Right cardiac atrium (tissue), 5 donors: ENCODE measurements around the gene MCC. TPM values are rescaled to one million over a fixed set of nuclear protein-coding genes. Genes with fewer than 3 reads are reported as not detected.
A peak's percentile ranks its signal among the peaks of the same experiment; 100 is the strongest.

Experiments
- ATAC-seq, 2 donors: fragments of 200-7000 bp; cut with Tn5 transposase; one replicate each; pipeline versions ENCODE4 v1.8.0 to v1.9.1; 2020; ENCODE audit warnings: moderate library complexity in 2 of 2, mild to moderate bottlenecking in 1 of 2
- DNase-seq, 3 donors: peaks; one replicate each; pipeline ENCODE4 v3.0.0-alpha.2; 2020
- H3K27ac ChIP-seq: one replicate; pipeline ENCODE4 v1.5.1; 2013; ENCODE audit warnings: mild to moderate bottlenecking, low read length, control low read depth, moderate library complexity
- H3K27me3 ChIP-seq: one replicate; pipeline ENCODE4 v1.6.1; 2013; ENCODE audit not compliant: control insufficient read depth, insufficient read depth
- H3K4me1 ChIP-seq: one replicate; pipeline ENCODE4 v1.6.1; 2013; ENCODE audit warnings: low read length; ENCODE audit not compliant: control insufficient read depth, insufficient read depth
- H3K4me3 ChIP-seq: one replicate; pipeline ENCODE4 v1.5.1; 2013; ENCODE audit warnings: low read length, control low read depth
- H3K9me3 ChIP-seq: one replicate; pipeline ENCODE4 v1.6.1; 2013; ENCODE audit warnings: low read length; ENCODE audit not compliant: control insufficient read depth
- WGBS: extraction: QIAGEN DNeasy Blood & Tissue Kit; methylation state at CpG from one replicate; pipeline ENCODE4 v1.1.7; 2013; 5-methylcytosine and 5-hydroxymethylcytosine counted together
- intact Hi-C, 4 donors: fragments of 100-400 bp; cut with DNase I; formaldehyde crosslinking; loops; one replicate each; pipeline versions ENCODE4 v1.11.0 to v1.14.0; 2022 to 2023
- polyA plus RNA-seq: library from polyadenylated mRNA; stranded (reverse); fragments of 200-250 nt; gene quantifications from one replicate; pipeline ENCODE4 v1.2.3, GENCODE V29; 2013
- total RNA-seq, 4 donors: library from RNA; stranded (reverse); fragmentation: NEBNext Ultra II Directional; extraction: Animal tissue kit (Norgen Biotek cat#: 25700); gene quantifications; one replicate each; pipeline ENCODE4 v1.2.1, GENCODE V29; 2021
- donor health status: healthy with polysubstance abuse.
- donor health status: DM: no; HTN: yes; CAD: no.
- donor health status: DM: no; HTN: no; CAD: no.
- donor health status: DM: no; HTN: yes; CAD: no; lungs with severe emphysema.
- donor health status: DM: yes; HTN: yes; CAD: no.

Gene MCC
- total and polyA plus RNA-seq, 5 donors = 6.9 to 33.6 (median 27.0) TPM

- Histone ChIP-seq H3K27ac (no peak overlapping the region), H3K27me3 (no peaks in the 10 kb centered on the region), H3K4me1 (peaks cover 12% of the 10 kb centered on the region), H3K4me3 (no peak overlapping the region), H3K9me3 (no peaks in the 10 kb centered on the region)
- whole genome bisulfite sequencing = 95% methylated on average over 4 of the region's 4 CpGs
- no peak for ATAC-seq
- no peak for DNase-seq
- intact Hi-C loops = no loop called here
Observed at GRCh38 chr5:113176734-113177133, 311.5 kb downstream of the MCC start.

- Histone ChIP-seq H3K4me3 (no peak overlapping the region), H3K4me1 (peaks cover 14% of the 10 kb centered on the region), H3K27me3 (no peaks in the 10 kb centered on the region), H3K9me3 (no peaks in the 10 kb centered on the region), H3K27ac (no peak overlapping the region)
- no peak for ATAC-seq
- WGBS = 55% methylated on average over 2 of the region's 2 CpGs
- intact Hi-C loops = no loop called here
- no peak for DNase-seq
Observed at GRCh38 chr5:113176196-113176595, 312.1 kb downstream of the MCC start.

- intact Hi-C loops = no loop called here
- H3K4me1 ChIP-seq = peaks cover 9% of the 10 kb centered on the region
- no peaks in the 10 kb centered on the region for H3K9me3 ChIP-seq
- H3K4me3 ChIP-seq = no peak overlapping the region
- no peak overlapping the region for H3K27ac ChIP-seq
- ATAC-seq = no peak
- no peaks in the 10 kb centered on the region for H3K27me3 ChIP-seq
- DNase-seq = no peak
- WGBS = 89% methylated on average over 5 of the region's 5 CpGs
Observed at GRCh38 chr5:113172231-113172826, 315.9 kb downstream of the MCC start.

- 94% methylated on average over 5 of the region's 5 CpGs for WGBS
- Histone ChIP-seq H3K4me3 (no peak overlapping the region), H3K27ac (no peak overlapping the region), H3K4me1 (peaks cover 7% of the 10 kb centered on the region), H3K27me3 (no peaks in the 10 kb centered on the region), H3K9me3 (no peaks in the 10 kb centered on the region)
- intact Hi-C loops = no loop called here
- ATAC-seq (no peak), DNase-seq (no peak)
Observed at GRCh38 chr5:113171520-113171919, 316.7 kb downstream of the MCC start.

- peaks cover 4% of the 10 kb centered on the region for H3K4me1 ChIP-seq
- 45% methylated on average over 4 of the region's 4 CpGs for WGBS
- no peak overlapping the region for H3K27ac ChIP-seq
- ATAC-seq (peak; percentile 28 to 57), DNase-seq (no peak)
- intact Hi-C loops = no loop called here
- no peaks in the 10 kb centered on the region for H3K27me3 ChIP-seq
- no peaks in the 10 kb centered on the region for H3K9me3 ChIP-seq
- H3K4me3 ChIP-seq = no peak overlapping the region
Observed at GRCh38 chr5:113170707-113171106, 317.5 kb downstream of the MCC start.

GRCh38 chr5:113169720-113170119 lies 318.5 kb downstream of the MCC start:
- Histone ChIP-seq H3K4me1 (peaks cover 8% of the 10 kb centered on the region), H3K4me3 (no peak overlapping the region), H3K9me3 (no peaks in the 10 kb centered on the region), H3K27me3 (no peaks in the 10 kb centered on the region), H3K27ac (no peak overlapping the region)
- 64% methylated on average over 1 of the region's 1 CpG for WGBS
- intact Hi-C loops = no loop called here
- DNase-seq (no peak), ATAC-seq (no peak)

- intact Hi-C loops = no loop called here
- Histone ChIP-seq H3K27me3 (no peaks in the 10 kb centered on the region), H3K4me3 (no peak overlapping the region), H3K9me3 (no peaks in the 10 kb centered on the region), H3K4me1 (peaks cover 13% of the 10 kb centered on the region), H3K27ac (no peak overlapping the region)
- ATAC-seq (no peak), DNase-seq (no peak)
- 95% methylated on average over 2 of the region's 2 CpGs for whole genome bisulfite sequencing
Observed at GRCh38 chr5:113167985-113168384, 320.3 kb downstream of the MCC start.

GRCh38 chr5:113166852-113167366 lies 321.3 kb downstream of the MCC start:
- 83% methylated on average over 7 of the region's 7 CpGs for WGBS
- H3K4me1 ChIP-seq = peaks cover 20% of the 10 kb centered on the region
- no peak for DNase-seq

GRCh38 chr5:113166261-113166660 lies 322.0 kb downstream of the MCC start:
- intact Hi-C loops = no loop called here
- Histone ChIP-seq H3K27me3 (no peaks in the 10 kb centered on the region), H3K4me1 (peaks cover 18% of the 10 kb centered on the region), H3K4me3 (no peak overlapping the region), H3K27ac (no peak overlapping the region), H3K9me3 (no peaks in the 10 kb centered on the region)
- 41% methylated on average over 4 of the region's 4 CpGs for WGBS
- no peak for DNase-seq
- peak; percentile 34 to 54 for ATAC-seq

More at GRCh38 chr5:113166852-113167366, 321.3 kb downstream of the MCC start:
- Histone ChIP-seq H3K9me3 (no peaks in the 10 kb centered on the region), H3K27me3 (no peaks in the 10 kb centered on the region), H3K27ac (no peak overlapping the region), H3K4me3 (no peak overlapping the region)
- intact Hi-C loops = no loop called here
- ATAC-seq = no peak

- 48% methylated on average over 1 of the region's 1 CpG for WGBS
- intact Hi-C loops = no loop called here
- no peaks in the 10 kb centered on the region for H3K27me3 ChIP-seq
- ATAC-seq (no peak), DNase-seq (no peak)
- no peaks in the 10 kb centered on the region for H3K9me3 ChIP-seq
- peaks cover 15% of the 10 kb centered on the region for H3K4me1 ChIP-seq
- no peak overlapping the region for H3K27ac ChIP-seq
- H3K4me3 ChIP-seq = no peak overlapping the region
Observed at GRCh38 chr5:113164021-113164420, 324.2 kb downstream of the MCC start.

- H3K4me1 ChIP-seq = peaks cover 15% of the 10 kb centered on the region
- ATAC-seq (no peak), DNase-seq (no peak)
- H3K4me3 ChIP-seq = no peak overlapping the region
- 79% methylated on average over 2 of the region's 2 CpGs for WGBS
- H3K27me3 ChIP-seq = no peaks in the 10 kb centered on the region
- intact Hi-C loops = no loop called here
- no peak overlapping the region for H3K27ac ChIP-seq
- no peaks in the 10 kb centered on the region for H3K9me3 ChIP-seq
Observed at GRCh38 chr5:113163328-113163727, 324.9 kb downstream of the MCC start.

GRCh38 chr5:113162770-113163169 lies 325.5 kb downstream of the MCC start:
- no peaks in the 10 kb centered on the region for H3K9me3 ChIP-seq
- H3K4me1 ChIP-seq = peaks cover 15% of the 10 kb centered on the region
- peak in 1 of 2 donors; percentile 36 for ATAC-seq
- intact Hi-C loops = no loop called here
- H3K27ac ChIP-seq = peak overlapping the region; percentile 22
- DNase-seq = no peak
- 46% methylated on average over 3 of the region's 3 CpGs for WGBS
- H3K4me3 ChIP-seq = no peak overlapping the region
- no peaks in the 10 kb centered on the region for H3K27me3 ChIP-seq
